ENCODE measurements around the gene DUSP9. TPM values are rescaled to one million over a fixed set of nuclear protein-coding genes. Genes with fewer than 3 reads are reported as not detected.

Gene DUSP9
- total RNA-seq, 4 donors from 2014 or later, result not detected

- no peak overlapping the region for H3K4me3 ChIP-seq (replicated peaks in 1 of 3)
- intact Hi-C loops (cut with DNase I), result no loop called here
- no peaks in the 10 kb centered on the region for H3K4me1 ChIP-seq
- DNase-seq, result no peak
- no peaks in the 10 kb centered on the region for H3K27me3 ChIP-seq
- TF ChIP-seq CTCF (IDR thresholded peaks at IDR 0.05), result no peak
- no peaks in the 10 kb centered on the region for H3K36me3 ChIP-seq
- H3K27ac ChIP-seq, result no peak overlapping the region
- no peaks in the 10 kb centered on the region for H3K9me3 ChIP-seq
- 94 to 100% methylated on average over 1 to 2 of the region's 9 CpGs for WGBS, 2 donors
Measured at GRCh38 chrX:153634236-153634635, 12.8 kb upstream of the DUSP9 start.

GRCh38 chrX:153634832-153635231 lies 12.2 kb upstream of the DUSP9 start:
- no peaks in the 10 kb centered on the region for H3K27me3 ChIP-seq
- intact Hi-C loops (cut with DNase I), result no loop called here
- TF ChIP-seq POLR2A (IDR thresholded peaks at IDR 0.05), result no peak
- no peak for TF ChIP-seq CTCF (IDR thresholded peaks at IDR 0.05)
- H3K36me3 ChIP-seq, result no peaks in the 10 kb centered on the region
- no peak for DNase-seq
- 59 to 70% methylated on average over 12 to 14 of the region's 15 CpGs for WGBS, 2 donors
- no peak overlapping the region for H3K27ac ChIP-seq
- no peaks in the 10 kb centered on the region for H3K4me1 ChIP-seq
- H3K9me3 ChIP-seq, result no peaks in the 10 kb centered on the region
- H3K4me3 ChIP-seq (replicated peaks in 1 of 3), result no peak overlapping the region

GRCh38 chrX:153635388-153635787 lies 11.6 kb upstream of the DUSP9 start:
- H3K4me3 ChIP-seq (replicated peaks in 1 of 3), result no peak overlapping the region
- no peaks in the 10 kb centered on the region for H3K27me3 ChIP-seq
- no peak for TF ChIP-seq CTCF (IDR thresholded peaks at IDR 0.05)
- no peak for TF ChIP-seq POLR2A (IDR thresholded peaks at IDR 0.05)
- H3K27ac ChIP-seq, result no peak overlapping the region
- H3K36me3 ChIP-seq, result no peaks in the 10 kb centered on the region
- H3K4me1 ChIP-seq, result no peaks in the 10 kb centered on the region
- DNase-seq, result no peak
- intact Hi-C loops (cut with DNase I), result no loop called here
- WGBS, 2 donors, result 87 to 96% methylated on average over 5 to 6 of the region's 6 CpGs
- no peaks in the 10 kb centered on the region for H3K9me3 ChIP-seq

GRCh38 chrX:153635788-153636668 lies 11.0 kb upstream of the DUSP9 start:
- Histone ChIP-seq H3K36me3 (no peaks in the 10 kb centered on the region), H3K27me3 (no peaks in the 10 kb centered on the region), H3K27ac (no peak overlapping the region), H3K4me1 (no peaks in the 10 kb centered on the region), H3K4me3 (replicated peaks in 1 of 3) (no peak overlapping the region), H3K9me3 (no peaks in the 10 kb centered on the region)
- intact Hi-C loops (cut with DNase I), result no loop called here
- peak; percentile 27 to 31 for DNase-seq
- TF ChIP-seq CTCF (IDR thresholded peaks at IDR 0.05) (peak in 3 of 6 experiments; percentile 14 to 30 (median 25)), POLR2A (IDR thresholded peaks at IDR 0.05) (no peak)
- WGBS, 2 donors, result 87 to 96% methylated on average over 4 to 7 of the region's 21 CpGs

- no peaks in the 10 kb centered on the region for H3K4me1 ChIP-seq
- intact Hi-C loops (cut with DNase I), result no loop called here
- no peak overlapping the region for H3K4me3 ChIP-seq (replicated peaks in 1 of 3)
- no peak for DNase-seq
- H3K9me3 ChIP-seq, result no peaks in the 10 kb centered on the region
- no peaks in the 10 kb centered on the region for H3K36me3 ChIP-seq
- 70 to 83% methylated on average over 1 to 2 of the region's 5 CpGs for WGBS, 2 donors
- TF ChIP-seq CTCF (IDR thresholded peaks at IDR 0.05) (no peak), POLR2A (IDR thresholded peaks at IDR 0.05) (no peak)
- H3K27ac ChIP-seq, result no peak overlapping the region
- no peaks in the 10 kb centered on the region for H3K27me3 ChIP-seq
Measured at GRCh38 chrX:153636716-153637115, 10.3 kb upstream of the DUSP9 start.

Measured in thyroid gland (tissue), 4 donors.